ENCODE measurements around the gene PDGFA.
A peak's percentile ranks its signal among the peaks of the same experiment; 100 is the strongest.

PDGFA gene

DNA sequence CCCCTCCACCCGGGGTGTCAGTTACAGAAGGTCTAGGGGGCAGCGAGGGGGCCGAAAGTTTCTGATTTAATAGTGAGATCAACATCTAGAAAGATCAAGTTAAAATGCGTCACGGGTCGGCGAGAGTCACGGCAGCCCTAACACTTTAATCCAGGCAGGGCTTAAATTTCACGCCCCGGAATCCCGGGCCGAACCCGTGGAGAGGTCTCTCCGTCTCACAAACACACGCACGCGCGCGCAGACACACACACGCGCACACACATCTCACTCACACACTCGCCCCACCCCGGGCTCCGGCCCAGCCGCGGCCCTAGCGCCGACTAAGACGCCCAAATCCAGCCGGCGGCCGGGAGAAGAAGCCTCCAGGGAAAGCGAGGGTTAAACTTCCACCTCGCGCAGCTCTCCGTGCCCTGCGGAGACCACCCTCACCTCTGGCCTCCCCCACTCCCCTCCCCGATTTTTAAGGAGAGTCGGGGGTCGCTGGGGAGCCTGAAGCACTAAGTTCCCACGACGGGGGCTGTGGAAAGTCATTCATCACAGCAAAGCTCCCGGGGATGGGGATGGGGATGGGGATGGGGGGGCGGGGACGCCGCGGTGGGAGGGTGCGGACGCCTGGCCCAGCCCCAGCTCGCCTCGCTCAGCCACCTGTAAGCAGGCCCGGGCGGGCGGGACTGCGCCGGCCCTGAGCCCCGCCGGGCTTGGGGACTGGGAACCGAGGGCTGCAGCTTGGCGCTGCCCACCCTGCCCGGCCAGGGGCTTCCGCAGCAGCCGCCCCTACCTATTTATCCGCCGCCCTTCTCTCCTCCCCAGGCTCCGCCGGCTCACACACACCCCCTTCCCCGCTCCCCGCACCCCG, 1.6 kb downstream of the PDGFA start:
- Histone ChIP-seq H3K9me3 (ENCODE audit: control insufficient read depth, insufficient read depth, low read length) (no peaks in the 10 kb centered on the region), H3K36me3 (ENCODE audit: control insufficient read depth, insufficient read depth, low read length) (no peaks in the 10 kb centered on the region), H3K9ac (ENCODE audit: low read depth, low read length) (no peak overlapping the region), H3K4me3 (ENCODE audit: low read depth, low read length) (peak overlapping the region; percentile 59), H3K4me1 (ENCODE audit: control insufficient read depth, insufficient read depth, low read length) (peaks cover 6% of the 10 kb centered on the region), H3K27me3 (ENCODE audit: control insufficient read depth, insufficient read depth, low read length) (peaks cover 31% of the 10 kb centered on the region)

DNA sequence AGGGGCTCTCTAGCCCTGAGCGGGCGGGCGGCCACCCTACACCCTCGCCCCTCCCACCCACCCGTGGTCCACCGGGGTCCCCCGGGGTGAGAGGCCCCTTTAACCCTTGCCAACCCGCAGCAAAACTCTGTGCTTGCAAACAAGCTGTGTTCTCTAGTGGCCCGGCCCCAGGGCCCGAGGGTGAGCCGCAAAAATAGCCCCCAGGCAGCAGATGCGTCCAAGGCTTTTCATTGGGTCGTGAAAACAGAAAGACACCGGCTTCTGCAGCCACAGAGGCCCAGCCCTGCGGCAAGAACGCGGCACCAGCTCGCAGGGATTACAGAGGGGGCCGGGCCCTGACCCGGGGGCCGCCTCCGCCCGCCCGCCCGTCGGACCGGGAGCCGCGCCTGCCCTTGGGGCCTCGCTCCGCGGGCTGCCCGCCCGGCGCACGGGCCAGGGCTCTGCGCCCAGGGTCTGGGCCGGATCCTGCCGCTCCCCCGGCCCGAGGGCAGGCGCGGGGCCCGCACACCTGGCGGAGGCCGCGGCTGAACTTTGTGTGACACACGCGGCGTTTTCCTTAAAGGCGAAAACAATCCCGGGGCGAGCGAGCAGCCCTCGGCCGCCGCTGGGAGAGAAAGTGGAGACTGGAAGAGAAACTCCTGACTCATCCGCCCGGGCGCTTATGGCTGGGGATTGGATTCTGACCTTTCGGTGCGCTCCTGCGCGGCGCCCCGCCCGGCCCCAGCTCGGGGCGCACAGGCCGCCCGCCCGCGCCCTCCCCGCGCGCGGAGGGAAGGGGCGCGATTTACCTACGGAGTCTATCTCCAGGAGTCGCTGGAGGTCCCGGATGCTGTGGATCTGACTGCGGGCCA, 2.8 kb downstream of the PDGFA start:
- H3K9me3 ChIP-seq (ENCODE audit: control insufficient read depth, insufficient read depth, low read length): no peaks in the 10 kb centered on the region
- H3K36me3 ChIP-seq (ENCODE audit: control insufficient read depth, insufficient read depth, low read length): no peaks in the 10 kb centered on the region
- H3K9ac ChIP-seq (ENCODE audit: low read depth, low read length): no peak overlapping the region
- H3K4me1 ChIP-seq (ENCODE audit: control insufficient read depth, insufficient read depth, low read length): peaks cover 6% of the 10 kb centered on the region
- H3K27me3 ChIP-seq (ENCODE audit: control insufficient read depth, insufficient read depth, low read length): peaks cover 19% of the 10 kb centered on the region
- peak overlapping the region; percentile 37 for H3K4me3 ChIP-seq (ENCODE audit: low read depth, low read length)

DNA sequence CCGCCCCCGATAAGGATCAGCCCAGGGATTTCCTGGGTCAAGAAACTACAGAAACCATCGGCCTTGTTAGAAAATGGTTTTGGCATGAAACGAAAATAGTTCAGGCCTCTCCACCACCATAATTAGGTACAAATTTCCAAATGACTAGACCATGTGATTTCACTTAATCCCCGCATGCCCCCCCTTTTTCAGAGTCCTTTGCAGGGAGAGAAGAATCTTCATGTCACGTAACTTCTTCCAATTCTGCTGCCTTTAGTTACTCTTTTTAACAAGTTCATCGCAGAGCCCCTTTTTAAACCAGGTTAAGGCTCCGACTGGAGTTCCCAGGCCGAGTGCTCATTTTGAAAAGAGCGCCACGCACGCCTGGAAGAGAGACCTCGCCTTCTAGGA, 3.4 kb downstream of the PDGFA start:
- peaks cover 15% of the 10 kb centered on the region for H3K27me3 ChIP-seq (ENCODE audit: control insufficient read depth, insufficient read depth, low read length)
- H3K4me1 ChIP-seq (ENCODE audit: control insufficient read depth, insufficient read depth, low read length): peaks cover 6% of the 10 kb centered on the region
- no peak overlapping the region for H3K9ac ChIP-seq (ENCODE audit: low read depth, low read length)
- no peaks in the 10 kb centered on the region for H3K9me3 ChIP-seq (ENCODE audit: control insufficient read depth, insufficient read depth, low read length)
- peak overlapping the region; percentile 37 for H3K4me3 ChIP-seq (ENCODE audit: low read depth, low read length)
- no peaks in the 10 kb centered on the region for H3K36me3 ChIP-seq (ENCODE audit: control insufficient read depth, insufficient read depth, low read length)

DNA sequence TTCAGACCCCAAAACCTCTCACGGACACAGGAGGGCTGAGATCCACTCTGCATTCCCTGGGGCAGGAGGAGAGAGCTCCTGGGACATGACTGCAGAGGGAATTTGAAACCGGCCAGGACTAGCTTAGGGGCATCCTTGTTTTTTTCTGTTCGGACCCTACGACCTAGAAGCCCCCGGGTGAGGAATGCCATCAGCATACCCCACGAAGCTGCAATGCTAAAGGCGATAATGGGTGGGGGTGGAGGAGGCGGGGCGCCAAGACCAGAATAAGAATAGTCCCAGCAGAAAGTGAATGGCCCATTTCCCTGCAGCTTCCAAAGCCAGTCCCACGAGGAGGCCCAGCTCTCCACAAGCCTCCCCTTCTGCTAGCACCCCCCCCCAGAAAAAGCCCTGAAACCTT, 4.0 kb downstream of the PDGFA start:
- peak overlapping the region; percentile 46 for H3K4me3 ChIP-seq (ENCODE audit: low read depth, low read length)
- no peaks in the 10 kb centered on the region for H3K9me3 ChIP-seq (ENCODE audit: control insufficient read depth, insufficient read depth, low read length)
- H3K4me1 ChIP-seq (ENCODE audit: control insufficient read depth, insufficient read depth, low read length): peaks cover 6% of the 10 kb centered on the region
- H3K36me3 ChIP-seq (ENCODE audit: control insufficient read depth, insufficient read depth, low read length): no peaks in the 10 kb centered on the region
- H3K27me3 ChIP-seq (ENCODE audit: control insufficient read depth, insufficient read depth, low read length): peaks cover 9% of the 10 kb centered on the region
- H3K9ac ChIP-seq (ENCODE audit: low read depth, low read length): no peak overlapping the region

DNA sequence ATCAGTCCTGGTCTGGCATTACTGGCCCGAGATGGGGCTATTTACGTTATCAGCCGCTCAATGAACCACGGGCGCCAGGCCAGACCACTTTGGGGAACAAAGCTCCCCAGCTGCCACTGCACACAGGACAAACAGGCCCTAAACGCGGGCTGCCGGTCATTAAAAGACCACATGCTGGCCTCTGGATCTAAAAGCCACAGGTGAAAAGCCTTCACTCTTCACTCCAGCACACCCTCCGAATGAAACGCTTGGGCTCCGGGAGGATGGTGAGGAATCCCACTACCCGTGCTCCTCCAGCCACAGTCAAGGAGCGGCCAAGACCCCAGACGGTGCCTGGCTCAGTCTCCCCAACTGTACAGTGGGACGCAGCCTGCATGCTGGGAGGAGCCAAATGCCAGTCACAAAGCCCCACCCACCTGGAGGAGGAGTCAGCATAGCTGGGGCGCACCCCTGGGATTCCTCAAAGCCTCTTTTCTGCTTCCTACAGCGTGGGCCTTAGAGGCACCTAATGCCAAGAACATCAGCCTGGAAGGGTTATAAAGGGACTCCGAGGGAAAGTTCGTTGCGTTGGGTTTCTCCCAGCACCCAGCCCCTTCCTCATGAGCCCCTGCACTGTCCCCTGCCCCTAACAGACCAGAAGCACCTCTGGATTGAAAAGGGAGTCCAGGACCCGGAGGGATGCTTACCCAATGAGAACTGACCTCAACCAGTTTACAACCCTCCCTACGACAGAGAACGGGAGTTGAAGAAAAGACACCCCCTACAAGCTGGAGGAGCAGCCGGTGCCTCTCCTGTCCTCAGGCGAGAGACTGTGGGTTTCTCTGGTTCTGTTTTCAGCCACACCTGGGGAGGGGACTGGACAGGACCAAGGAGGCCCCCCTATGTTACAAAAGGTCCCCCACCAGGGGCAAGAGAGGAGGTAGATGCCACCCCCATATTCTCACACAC, 4.7 kb downstream of the PDGFA start:
- peaks cover 6% of the 10 kb centered on the region for H3K4me1 ChIP-seq (ENCODE audit: control insufficient read depth, insufficient read depth, low read length)
- H3K36me3 ChIP-seq (ENCODE audit: control insufficient read depth, insufficient read depth, low read length): peaks cover 3% of the 10 kb centered on the region
- no peaks in the 10 kb centered on the region for H3K9me3 ChIP-seq (ENCODE audit: control insufficient read depth, insufficient read depth, low read length)
- H3K4me3 ChIP-seq (ENCODE audit: low read depth, low read length): peak overlapping the region; percentile 46
- peaks cover 7% of the 10 kb centered on the region for H3K27me3 ChIP-seq (ENCODE audit: control insufficient read depth, insufficient read depth, low read length)
- no peak overlapping the region for H3K9ac ChIP-seq (ENCODE audit: low read depth, low read length)

DNA sequence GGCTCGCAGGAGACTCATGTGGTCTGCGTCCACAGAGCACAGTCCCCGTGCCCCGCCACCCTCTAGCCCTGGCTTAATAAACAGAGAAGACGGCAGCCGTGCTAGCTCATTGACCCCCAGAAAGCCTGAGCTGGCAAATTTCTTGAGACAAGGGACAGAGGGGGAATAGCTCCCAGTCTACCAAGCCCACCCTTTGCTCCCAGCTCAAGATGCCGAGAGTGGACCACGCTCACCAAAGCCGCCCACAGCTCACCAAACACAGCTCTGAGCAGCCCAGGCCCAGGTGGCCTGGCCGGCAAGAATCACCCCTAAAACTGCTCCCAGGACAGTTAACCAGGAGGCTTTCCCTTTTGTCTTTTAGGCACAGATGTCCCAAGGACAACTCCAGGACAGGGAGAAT, 5.4 kb downstream of the PDGFA start:
- Histone ChIP-seq H3K9ac (ENCODE audit: low read depth, low read length) (no peak overlapping the region), H3K27me3 (ENCODE audit: control insufficient read depth, insufficient read depth, low read length) (peaks cover 7% of the 10 kb centered on the region), H3K4me3 (ENCODE audit: low read depth, low read length) (no peak overlapping the region), H3K36me3 (ENCODE audit: control insufficient read depth, insufficient read depth, low read length) (peaks cover 4% of the 10 kb centered on the region), H3K9me3 (ENCODE audit: control insufficient read depth, insufficient read depth, low read length) (no peaks in the 10 kb centered on the region), H3K4me1 (ENCODE audit: control insufficient read depth, insufficient read depth, low read length) (peaks cover 6% of the 10 kb centered on the region)

DNA sequence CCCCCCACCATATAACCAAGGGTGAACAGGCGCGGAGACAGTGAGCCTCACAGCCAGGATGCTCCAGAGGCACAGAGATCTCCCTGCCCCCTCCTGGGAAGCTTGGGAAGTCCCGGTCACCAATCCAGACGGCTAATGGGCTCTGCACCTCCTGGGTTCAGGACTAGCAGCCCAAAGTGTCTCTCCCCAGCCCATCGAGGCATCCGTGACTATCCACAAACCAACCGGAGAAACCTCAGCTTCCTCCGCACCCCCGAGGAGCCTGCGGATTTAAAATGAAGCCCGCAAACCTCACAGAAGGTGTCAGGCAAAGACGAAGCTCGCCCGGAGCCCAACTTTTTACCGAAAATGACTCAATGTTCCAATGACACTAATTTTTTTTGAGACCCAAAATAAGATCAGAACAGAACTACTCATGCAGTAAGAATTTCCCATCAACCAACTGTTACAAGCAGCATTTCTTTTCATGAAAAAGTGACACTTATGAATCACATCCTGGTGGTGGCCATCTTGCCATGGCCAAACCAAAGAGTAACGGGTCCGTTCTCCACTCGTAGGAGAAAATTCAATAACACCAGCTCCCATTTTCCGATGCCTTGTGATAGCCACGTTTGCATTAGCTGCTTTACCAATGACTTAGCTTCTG, 6.0 kb downstream of the PDGFA start:
- Histone ChIP-seq H3K4me3 (ENCODE audit: low read depth, low read length) (no peak overlapping the region), H3K36me3 (ENCODE audit: control insufficient read depth, insufficient read depth, low read length) (peaks cover 10% of the 10 kb centered on the region), H3K9ac (ENCODE audit: low read depth, low read length) (no peak overlapping the region), H3K4me1 (ENCODE audit: control insufficient read depth, insufficient read depth, low read length) (peaks cover 6% of the 10 kb centered on the region), H3K27me3 (ENCODE audit: control insufficient read depth, insufficient read depth, low read length) (peaks cover 7% of the 10 kb centered on the region), H3K9me3 (ENCODE audit: control insufficient read depth, insufficient read depth, low read length) (no peaks in the 10 kb centered on the region)

DNA sequence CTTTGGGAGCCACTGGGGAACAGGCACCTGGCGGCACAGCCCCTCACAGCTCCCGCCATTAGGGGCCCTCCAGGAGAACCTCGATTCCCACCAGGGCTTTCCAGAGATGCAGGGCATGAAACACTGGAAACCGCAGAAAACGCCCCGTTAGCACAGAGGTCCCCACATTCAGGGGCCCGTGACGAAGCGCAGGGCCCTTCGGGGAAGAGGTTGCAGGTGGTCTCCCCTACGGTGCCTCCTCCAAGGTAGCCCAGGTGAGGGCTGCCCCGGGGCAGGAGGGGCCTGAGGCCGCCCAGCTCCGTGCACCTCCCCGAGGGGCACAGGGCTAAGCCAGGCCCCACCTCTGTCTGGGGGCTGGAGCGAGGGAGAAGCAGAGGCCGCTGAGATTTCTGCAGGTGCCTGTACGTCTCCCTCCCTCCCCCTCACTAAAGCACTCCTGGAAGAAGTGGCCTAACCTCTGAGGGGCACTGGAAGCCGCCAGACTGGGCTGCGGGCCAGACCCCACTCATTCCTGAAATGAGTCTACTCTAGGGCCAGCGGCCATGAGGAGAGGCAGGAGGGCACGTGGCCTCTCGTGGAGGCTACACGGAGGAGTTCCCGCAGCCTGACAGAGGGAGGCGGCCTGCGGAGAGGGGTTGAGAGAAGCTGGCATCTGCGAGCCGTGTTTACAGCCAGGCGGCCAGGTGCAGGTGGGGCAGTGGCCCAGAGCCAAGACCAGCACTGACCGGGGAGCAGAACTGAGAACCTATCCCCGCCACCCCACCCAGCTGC, 6.9 kb downstream of the PDGFA start:
- peaks cover 10% of the 10 kb centered on the region for H3K36me3 ChIP-seq (ENCODE audit: control insufficient read depth, insufficient read depth, low read length)
- H3K4me1 ChIP-seq (ENCODE audit: control insufficient read depth, insufficient read depth, low read length): peaks cover 6% of the 10 kb centered on the region
- H3K4me3 ChIP-seq (ENCODE audit: low read depth, low read length): no peak overlapping the region
- no peaks in the 10 kb centered on the region for H3K9me3 ChIP-seq (ENCODE audit: control insufficient read depth, insufficient read depth, low read length)
- H3K9ac ChIP-seq (ENCODE audit: low read depth, low read length): no peak overlapping the region
- peaks cover 7% of the 10 kb centered on the region for H3K27me3 ChIP-seq (ENCODE audit: control insufficient read depth, insufficient read depth, low read length)

DNA sequence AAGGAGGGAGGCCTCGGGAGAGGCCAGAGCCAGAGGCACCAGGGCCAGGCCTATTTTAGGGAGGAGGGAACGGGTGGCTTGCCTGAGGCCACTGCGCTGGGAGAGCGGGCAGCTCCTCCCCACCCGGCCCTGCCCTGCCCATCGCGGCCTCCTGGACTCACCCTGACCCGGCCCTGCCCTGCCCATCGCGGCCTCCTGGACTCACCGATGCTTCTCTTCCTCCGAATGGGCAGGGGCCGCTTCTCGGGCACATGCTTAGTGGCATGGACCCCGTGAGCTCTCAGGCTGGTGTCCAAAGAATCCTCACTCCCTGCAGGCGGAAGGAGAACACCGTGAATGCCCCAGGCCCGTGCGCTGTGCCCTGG, 7.5 kb downstream of the PDGFA start:
- no peaks in the 10 kb centered on the region for H3K9me3 ChIP-seq (ENCODE audit: control insufficient read depth, insufficient read depth, low read length)
- no peak overlapping the region for H3K9ac ChIP-seq (ENCODE audit: low read depth, low read length)
- no peak overlapping the region for H3K4me3 ChIP-seq (ENCODE audit: low read depth, low read length)
- H3K27me3 ChIP-seq (ENCODE audit: control insufficient read depth, insufficient read depth, low read length): peaks cover 7% of the 10 kb centered on the region
- peaks cover 6% of the 10 kb centered on the region for H3K4me1 ChIP-seq (ENCODE audit: control insufficient read depth, insufficient read depth, low read length)
- peaks cover 11% of the 10 kb centered on the region for H3K36me3 ChIP-seq (ENCODE audit: control insufficient read depth, insufficient read depth, low read length)

DNA sequence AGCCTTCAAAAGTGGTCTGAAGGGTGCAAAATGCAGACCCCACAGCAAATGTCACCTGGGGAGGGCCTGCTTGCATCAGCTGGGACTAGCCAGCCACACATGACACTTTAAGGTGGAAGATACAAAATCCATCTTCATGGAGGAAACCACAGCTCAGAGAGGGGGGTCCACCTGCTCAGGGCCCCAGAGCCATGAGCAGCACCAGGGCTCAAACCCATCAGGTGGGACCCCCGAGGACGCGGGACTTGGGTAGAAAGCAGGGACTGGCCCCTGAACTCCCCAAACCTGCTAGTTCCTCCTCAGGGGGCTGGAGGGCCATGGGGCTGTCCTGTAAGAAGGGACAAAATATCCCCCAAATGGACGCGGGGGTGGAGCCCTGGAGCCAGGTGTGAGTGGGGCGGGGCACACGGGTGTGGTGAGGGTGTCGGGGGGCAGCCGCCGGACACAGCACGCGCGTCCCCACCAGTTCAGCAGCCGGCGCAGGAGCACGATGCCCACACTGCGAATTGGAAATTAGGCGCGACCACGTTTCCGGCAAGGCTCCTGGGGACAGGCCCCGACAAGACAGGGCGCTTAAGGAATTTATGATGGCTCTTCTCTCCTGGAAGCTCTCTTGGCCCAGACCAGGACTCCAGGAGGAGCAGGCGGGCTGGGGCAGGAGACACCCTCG, 8.0 kb downstream of the PDGFA start:
- Histone ChIP-seq H3K4me1 (ENCODE audit: control insufficient read depth, insufficient read depth, low read length) (peaks cover 6% of the 10 kb centered on the region), H3K36me3 (ENCODE audit: control insufficient read depth, insufficient read depth, low read length) (peaks cover 13% of the 10 kb centered on the region), H3K27me3 (ENCODE audit: control insufficient read depth, insufficient read depth, low read length) (peaks cover 5% of the 10 kb centered on the region), H3K9ac (ENCODE audit: low read depth, low read length) (no peak overlapping the region), H3K9me3 (ENCODE audit: control insufficient read depth, insufficient read depth, low read length) (no peaks in the 10 kb centered on the region), H3K4me3 (ENCODE audit: low read depth, low read length) (no peak overlapping the region)

Data from iPS-15b (cell line).